Right atrium auricular region (tissue), 2 donors: ENCODE results near the gene SLC22A7. TPM values are rescaled to one million over a fixed set of nuclear protein-coding genes. Genes with fewer than 3 reads are reported as not detected.

Experiments used
- DNase-seq: peaks from one replicate; pipeline ENCODE4 v3.0.0-alpha.2; 2019; ENCODE audit warnings: low spot score
- H3K27ac ChIP-seq, 2 donors: fragments of 200-600 bp; sonication (generic); 1 replicate in 1 of 2; 2 replicates in 1 of 2; pipeline ENCODE4 v1.5.1; 2016 to 2019
- H3K27me3 ChIP-seq, 2 donors: fragments of 200-600 bp; sonication (generic); one replicate each; pipeline versions ENCODE4 v1.5.1 to v1.6.0; 2017 to 2019
- H3K36me3 ChIP-seq: fragments of 200-600 bp; sonication (generic); one replicate; pipeline ENCODE4 v1.5.1; 2016
- H3K4me1 ChIP-seq, 2 donors: fragments of 200-600 bp; sonication (generic); one replicate each; pipeline versions ENCODE4 v1.5.1 to v1.6.0; 2017 to 2019
- H3K4me3 ChIP-seq, 2 donors: fragments of 200-600 bp; sonication (generic); 1 replicate in 1 of 2; 2 replicates in 1 of 2; pipeline ENCODE4 v1.5.1; 2017 to 2019; ENCODE audit warnings: mild to moderate bottlenecking in 1 of 2, moderate library complexity in 1 of 2
- H3K9me3 ChIP-seq, 2 donors: fragments of 200-600 bp; sonication (generic); one replicate each; pipeline ENCODE4 v1.5.1; 2019
- total RNA-seq, 2 donors: library from RNA; depleted of rRNA; stranded (reverse); fragments of >200 nt; gene quantifications; one replicate each; pipeline ENCODE4 v1.1.0, GENCODE V29; 2016
- TF ChIP-seq, protein P1 (sequence below), 2 donors: fragments of 200-600 bp; sonication (generic); IDR thresholded peaks; one replicate each; pipeline ENCODE4 v1.5.1; 2019; ENCODE audit warnings: antibody characterized with exemption in 2 of 2

SLC22A7 gene
- total RNA-seq, 2 donors from 2014 or later: not detected

DNA sequence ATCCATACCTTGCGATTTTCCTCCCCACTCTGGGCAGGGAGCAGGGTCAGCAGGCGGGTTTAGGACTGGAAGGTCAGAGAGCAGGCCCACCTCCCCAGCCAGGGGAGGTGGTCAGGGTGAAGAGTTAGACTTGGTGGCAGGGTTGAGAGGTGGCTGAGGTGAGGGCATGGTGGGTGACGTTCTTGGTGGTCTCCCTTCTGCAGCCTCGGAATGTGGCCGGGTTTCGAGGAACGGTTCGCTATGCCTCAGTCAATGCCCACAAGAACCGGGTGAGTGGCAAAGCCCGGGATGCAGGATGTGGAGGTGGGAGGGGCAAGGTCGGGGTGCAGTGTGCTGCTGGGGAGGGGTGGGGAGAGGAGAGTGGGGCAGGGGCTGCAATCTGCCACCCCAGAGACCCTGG is 43.2 kb upstream of the SLC22A7 start:
- Histone ChIP-seq H3K36me3 (no peaks in the 10 kb centered on the region), H3K27ac (no peak overlapping the region), H3K4me3 (no peak overlapping the region), H3K27me3 (no peaks in the 10 kb centered on the region), H3K9me3 (no peaks in the 10 kb centered on the region), H3K4me1 (peaks cover 0 to 4% of the 10 kb centered on the region in 2 donors)
- no peak for DNase-seq
- TF ChIP-seq, protein P1, sequence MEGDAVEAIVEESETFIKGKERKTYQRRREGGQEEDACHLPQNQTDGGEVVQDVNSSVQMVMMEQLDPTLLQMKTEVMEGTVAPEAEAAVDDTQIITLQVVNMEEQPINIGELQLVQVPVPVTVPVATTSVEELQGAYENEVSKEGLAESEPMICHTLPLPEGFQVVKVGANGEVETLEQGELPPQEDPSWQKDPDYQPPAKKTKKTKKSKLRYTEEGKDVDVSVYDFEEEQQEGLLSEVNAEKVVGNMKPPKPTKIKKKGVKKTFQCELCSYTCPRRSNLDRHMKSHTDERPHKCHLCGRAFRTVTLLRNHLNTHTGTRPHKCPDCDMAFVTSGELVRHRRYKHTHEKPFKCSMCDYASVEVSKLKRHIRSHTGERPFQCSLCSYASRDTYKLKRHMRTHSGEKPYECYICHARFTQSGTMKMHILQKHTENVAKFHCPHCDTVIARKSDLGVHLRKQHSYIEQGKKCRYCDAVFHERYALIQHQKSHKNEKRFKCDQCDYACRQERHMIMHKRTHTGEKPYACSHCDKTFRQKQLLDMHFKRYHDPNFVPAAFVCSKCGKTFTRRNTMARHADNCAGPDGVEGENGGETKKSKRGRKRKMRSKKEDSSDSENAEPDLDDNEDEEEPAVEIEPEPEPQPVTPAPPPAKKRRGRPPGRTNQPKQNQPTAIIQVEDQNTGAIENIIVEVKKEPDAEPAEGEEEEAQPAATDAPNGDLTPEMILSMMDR (IDR thresholded peaks at IDR 0.05): no peak

DNA sequence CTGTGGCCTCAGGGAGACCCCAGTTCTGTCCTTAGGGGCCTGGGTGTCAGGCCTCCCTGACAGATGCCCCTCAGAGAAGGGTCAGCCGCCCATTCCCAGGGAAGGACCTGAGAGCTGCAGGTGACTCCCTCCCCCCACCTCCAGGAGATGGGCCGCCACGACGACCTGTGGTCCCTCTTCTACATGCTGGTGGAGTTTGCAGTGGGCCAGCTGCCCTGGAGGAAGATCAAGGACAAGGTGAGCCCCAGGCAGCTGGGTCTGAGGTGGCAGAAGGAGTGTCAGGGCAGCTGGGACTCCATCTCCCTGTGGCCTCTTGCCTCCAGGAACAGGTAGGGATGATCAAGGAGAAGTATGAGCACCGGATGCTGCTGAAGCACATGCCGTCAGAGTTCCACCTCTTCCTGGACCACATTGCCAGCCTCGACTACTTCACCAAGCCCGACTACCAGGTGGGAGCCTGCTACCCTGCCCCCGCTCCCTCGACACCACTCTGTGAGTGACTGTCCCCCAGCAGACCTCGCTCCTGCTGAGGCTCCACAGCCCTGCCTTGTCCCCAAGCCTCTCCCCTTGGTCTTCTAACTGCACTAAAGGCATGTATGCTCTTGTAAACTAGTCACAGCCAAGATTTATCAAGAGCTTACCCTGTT is 42.5 kb upstream of the SLC22A7 start:
- no peaks in the 10 kb centered on the region for H3K36me3 ChIP-seq
- H3K4me1 ChIP-seq: peaks cover 0 to 5% of the 10 kb centered on the region in 2 donors
- DNase-seq: no peak
- no peaks in the 10 kb centered on the region for H3K9me3 ChIP-seq
- H3K4me3 ChIP-seq: no peak overlapping the region
- H3K27ac ChIP-seq: no peak overlapping the region
- TF ChIP-seq, protein P1 (IDR thresholded peaks at IDR 0.05): no peak
- H3K27me3 ChIP-seq: no peaks in the 10 kb centered on the region

DNA sequence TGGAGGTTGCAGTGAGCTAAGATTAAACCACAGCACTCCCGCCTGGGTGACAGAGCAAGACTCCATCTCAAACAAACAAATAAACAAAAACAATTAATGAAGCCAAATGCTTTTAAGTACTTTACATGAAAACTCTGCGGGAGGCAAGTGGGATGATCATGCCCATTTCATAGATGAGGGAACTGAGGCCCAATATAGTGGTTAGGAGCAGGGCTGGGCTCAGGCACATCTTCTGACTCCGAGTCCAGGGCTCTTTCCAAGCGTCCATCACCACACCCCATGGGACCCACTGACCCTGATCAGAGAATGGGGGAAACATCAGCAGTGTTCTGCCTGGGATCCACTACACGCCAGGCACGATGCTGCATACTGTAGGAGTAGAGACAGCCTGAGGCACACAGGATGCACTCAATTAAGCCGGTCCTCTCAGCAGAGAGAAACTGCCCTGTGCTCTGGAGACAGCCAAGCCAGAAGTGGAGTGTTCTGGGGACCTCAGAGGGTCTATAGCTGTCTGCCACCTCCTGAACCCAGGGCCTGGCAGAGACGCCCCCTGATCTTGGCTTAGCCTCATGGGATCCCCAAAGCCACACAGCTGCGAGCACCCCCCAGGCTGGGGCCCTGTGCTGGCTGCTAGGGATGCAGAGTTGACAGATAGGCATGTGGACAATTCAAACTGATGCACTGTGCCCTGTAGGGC is 41.2 kb upstream of the SLC22A7 start:
- H3K4me3 ChIP-seq: no peak overlapping the region
- H3K4me1 ChIP-seq: peaks cover 0 to 5% of the 10 kb centered on the region in 2 donors
- H3K27me3 ChIP-seq: no peaks in the 10 kb centered on the region
- H3K27ac ChIP-seq: no peak overlapping the region
- no peaks in the 10 kb centered on the region for H3K9me3 ChIP-seq
- no peak for DNase-seq
- TF ChIP-seq, protein P1 (IDR thresholded peaks at IDR 0.05): no peak
- H3K36me3 ChIP-seq: no peaks in the 10 kb centered on the region

DNA sequence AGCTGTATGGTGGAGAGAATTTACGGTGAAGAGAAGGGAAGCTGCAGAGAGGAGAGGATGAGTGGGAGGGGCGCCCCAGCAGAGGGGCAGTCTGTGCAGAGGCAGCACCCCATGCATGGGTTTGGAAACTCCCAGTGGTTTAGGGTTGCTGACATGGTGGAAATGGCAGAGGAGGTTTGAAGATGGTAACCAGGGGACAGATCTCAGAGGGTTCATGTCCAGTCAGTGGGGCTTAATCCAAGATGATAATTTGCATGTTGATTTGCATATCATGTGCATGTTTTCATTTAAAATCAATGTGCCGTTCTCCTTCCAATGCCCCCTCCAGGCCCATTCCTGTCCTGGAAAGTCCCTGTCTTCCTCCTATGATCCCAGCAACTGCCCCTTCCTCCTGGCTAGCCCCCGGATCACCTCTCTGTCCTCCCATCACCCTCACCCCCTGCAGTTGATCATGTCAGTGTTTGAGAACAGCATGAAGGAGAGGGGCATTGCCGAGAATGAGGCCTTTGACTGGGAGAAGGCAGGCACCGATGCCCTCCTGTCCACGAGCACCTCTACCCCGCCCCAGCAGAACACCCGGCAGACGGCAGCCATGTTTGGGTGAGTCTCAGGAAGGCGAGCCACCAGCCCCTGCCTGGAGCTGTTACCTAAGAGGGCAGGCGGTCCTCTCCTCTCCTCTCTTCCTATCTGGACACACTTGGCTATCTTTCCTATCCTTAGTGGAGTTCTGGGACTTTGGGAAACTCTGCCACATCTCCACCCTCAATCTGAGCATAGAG is 40.5 kb upstream of the SLC22A7 start:
- H3K27ac ChIP-seq: no peak overlapping the region
- peaks cover 0 to 5% of the 10 kb centered on the region in 2 donors for H3K4me1 ChIP-seq
- H3K27me3 ChIP-seq: no peaks in the 10 kb centered on the region
- H3K36me3 ChIP-seq: no peaks in the 10 kb centered on the region
- no peaks in the 10 kb centered on the region for H3K9me3 ChIP-seq
- no peak for DNase-seq
- TF ChIP-seq, protein P1 (IDR thresholded peaks at IDR 0.05): no peak
- no peak overlapping the region for H3K4me3 ChIP-seq

DNA sequence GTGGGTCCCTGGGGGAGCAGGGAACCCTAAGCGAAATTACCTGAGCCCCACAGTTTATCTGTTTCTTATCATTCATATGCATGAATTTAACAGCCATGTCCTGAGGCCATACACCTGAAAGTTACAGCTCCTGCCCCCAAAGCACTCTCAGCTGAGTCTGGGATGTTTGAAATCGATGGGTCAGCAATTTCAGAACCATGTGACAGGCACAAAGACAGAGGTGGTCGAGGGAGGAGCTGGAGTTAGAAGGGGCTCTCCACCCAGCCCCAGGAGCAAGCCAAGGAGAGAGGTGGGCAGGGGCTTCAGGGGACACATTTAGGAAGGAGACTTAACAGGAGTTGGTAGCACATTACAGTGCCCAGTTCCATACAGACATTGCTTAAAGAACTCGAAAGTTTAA is 39.9 kb upstream of the SLC22A7 start:
- TF ChIP-seq, protein P1 (IDR thresholded peaks at IDR 0.05): no peak
- Histone ChIP-seq H3K9me3 (no peaks in the 10 kb centered on the region), H3K27ac (no peak overlapping the region), H3K4me1 (peaks cover 0 to 5% of the 10 kb centered on the region in 2 donors), H3K36me3 (no peaks in the 10 kb centered on the region), H3K27me3 (no peaks in the 10 kb centered on the region), H3K4me3 (no peak overlapping the region)
- no peak for DNase-seq
